C4-2B (cell line): Measurements from ENCODE around the gene ATP5MG.

Source experiments
- H3K27ac ChIP-seq: fragments of 450-650 bp; 2 replicates; pipeline ENCODE4 v1.5.1; 2017
- ZFX ChIP-seq: fragments of 450-650 bp; IDR thresholded peaks from 2 replicates; pipeline ENCODE4 v1.6.1; 2017
- TF ChIP-seq, protein P1 (sequence below): fragments of 450-650 bp; conservative IDR thresholded peaks from 2 replicates; pipeline ENCODE4 v1.5.1; 2017; ENCODE audit warnings: mild to moderate bottlenecking

Gene ATP5MG

DNA sequence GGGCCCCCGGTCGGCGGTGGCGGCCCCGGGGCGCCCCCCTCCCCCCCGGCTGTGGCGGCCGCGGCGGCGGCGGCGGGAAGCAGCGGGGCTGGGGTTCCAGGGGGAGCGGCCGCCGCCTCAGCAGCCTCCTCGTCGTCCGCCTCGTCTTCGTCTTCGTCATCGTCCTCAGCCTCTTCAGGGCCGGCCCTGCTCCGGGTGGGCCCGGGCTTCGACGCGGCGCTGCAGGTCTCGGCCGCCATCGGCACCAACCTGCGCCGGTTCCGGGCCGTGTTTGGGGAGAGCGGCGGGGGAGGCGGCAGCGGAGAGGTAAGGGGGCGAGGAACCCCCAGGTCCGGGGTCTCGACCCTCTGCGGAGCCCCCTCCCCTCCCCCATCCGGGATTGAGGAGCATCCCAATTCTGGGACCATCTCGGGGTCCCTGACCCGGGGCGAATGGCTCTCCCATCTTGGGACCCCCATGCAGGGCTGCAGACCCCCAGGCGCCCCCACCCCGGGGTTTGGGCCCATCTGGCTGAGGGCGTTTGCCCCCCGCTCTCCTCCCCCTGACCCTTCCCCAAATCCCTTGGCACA lies 35.3 kb downstream of the ATP5MG start:
- peak overlapping the region; percentile 94 for H3K27ac ChIP-seq
- TF ChIP-seq, protein P1, sequence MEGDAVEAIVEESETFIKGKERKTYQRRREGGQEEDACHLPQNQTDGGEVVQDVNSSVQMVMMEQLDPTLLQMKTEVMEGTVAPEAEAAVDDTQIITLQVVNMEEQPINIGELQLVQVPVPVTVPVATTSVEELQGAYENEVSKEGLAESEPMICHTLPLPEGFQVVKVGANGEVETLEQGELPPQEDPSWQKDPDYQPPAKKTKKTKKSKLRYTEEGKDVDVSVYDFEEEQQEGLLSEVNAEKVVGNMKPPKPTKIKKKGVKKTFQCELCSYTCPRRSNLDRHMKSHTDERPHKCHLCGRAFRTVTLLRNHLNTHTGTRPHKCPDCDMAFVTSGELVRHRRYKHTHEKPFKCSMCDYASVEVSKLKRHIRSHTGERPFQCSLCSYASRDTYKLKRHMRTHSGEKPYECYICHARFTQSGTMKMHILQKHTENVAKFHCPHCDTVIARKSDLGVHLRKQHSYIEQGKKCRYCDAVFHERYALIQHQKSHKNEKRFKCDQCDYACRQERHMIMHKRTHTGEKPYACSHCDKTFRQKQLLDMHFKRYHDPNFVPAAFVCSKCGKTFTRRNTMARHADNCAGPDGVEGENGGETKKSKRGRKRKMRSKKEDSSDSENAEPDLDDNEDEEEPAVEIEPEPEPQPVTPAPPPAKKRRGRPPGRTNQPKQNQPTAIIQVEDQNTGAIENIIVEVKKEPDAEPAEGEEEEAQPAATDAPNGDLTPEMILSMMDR, result no peak
- peak; percentile 58; the same call in 1 of the 2 replicates for TF ChIP-seq ZFX

DNA sequence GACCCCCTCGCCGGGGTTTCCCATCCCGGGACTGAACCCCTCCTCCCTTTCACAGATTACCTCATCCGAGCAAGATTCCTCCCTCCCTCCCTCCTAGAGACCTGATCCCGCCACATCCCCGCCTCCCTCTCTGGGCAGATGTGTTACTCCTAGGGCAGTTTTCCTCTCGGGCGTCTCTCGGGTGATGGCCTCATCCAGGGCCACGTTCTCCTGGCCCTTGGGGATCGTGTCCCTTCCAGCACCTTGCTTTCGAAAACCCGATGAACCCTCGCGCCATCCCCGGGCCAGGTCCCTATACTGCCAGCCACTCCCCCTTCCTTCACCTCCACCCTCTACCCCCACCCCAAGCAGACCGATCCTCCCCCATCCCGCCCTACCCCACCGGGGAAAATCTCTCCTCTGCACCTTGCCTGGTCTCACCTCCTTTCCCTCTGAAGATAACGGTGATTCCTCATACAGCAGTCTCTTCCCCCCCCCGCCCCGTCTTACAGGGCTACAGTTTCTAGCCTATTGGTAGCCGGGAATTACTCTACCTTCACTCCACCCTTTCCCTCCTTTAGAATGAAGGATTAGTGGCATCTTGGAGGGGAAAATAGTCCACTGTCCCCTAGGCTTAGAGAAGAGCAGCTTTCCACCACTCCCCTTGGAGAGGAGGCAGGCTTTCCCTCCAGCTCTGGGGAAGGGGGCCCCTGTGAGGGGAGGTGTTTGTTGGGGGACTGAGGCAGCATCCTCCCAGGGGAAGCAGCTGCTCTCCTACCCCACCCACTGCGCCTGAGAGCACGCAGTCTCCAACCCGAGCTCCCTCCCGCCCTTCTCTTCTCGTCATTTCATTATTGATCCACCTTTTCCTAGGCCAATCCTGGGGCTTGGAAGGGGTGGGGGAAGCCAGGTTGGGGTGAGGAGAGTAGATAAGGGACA lies 36.1 kb downstream of the ATP5MG start:
- no peak for TF ChIP-seq ZFX
- TF ChIP-seq, protein P1, result no peak
- H3K27ac ChIP-seq, result peak overlapping the region; percentile 94

DNA sequence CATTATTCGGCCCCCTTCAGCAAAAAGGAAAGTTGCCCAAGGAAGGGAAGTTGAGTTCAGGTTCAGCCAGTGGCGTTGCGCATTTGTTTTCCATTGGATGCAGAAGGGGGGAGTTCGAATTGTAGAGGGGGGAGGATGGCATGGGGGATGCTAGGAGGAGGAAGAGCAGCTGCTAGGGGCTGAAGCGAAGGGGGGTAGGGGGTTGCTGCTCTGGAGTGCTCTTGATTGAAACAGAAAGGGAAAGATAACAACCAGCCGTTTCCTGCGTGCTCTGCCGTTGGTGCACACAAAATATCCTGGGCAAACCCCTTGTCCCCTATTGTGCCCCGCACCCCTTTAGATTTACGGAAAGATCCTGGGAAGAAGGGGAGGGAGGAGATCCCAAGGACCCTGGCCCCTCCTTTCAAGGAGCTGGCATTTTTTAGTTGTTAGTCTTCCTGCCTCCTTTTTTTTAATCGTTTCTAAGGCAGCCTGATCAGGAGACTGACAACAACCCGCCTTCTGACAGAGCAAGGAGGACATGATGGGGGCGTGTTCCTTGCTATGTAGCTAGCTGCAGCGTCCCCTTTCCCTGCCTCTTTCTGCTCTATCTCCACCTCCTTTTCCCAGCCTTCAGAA lies 37.0 kb downstream of the ATP5MG start:
- no peak overlapping the region for H3K27ac ChIP-seq
- TF ChIP-seq, protein P1, result no peak
- TF ChIP-seq ZFX, result no peak

DNA sequence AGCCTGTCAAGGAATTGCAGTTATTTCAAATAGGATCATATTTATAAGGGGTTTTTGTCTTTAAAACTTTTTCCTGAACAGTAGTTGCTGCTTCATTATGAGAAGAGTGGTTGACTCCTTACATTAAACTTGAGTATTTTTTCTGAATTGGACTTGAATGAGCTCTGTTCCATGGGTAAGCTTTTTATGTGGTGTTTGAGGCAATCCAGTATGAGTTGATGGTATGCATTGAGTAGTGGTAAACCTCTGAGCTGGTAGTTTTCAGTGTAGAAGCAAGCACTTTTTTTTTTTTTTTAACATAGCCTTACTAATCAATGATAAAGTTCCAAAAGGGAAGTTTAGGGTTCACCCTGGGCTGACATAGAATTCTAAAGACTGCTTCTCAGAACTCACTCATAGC lies 38.2 kb downstream of the ATP5MG start:
- H3K27ac ChIP-seq, result no peak overlapping the region

DNA sequence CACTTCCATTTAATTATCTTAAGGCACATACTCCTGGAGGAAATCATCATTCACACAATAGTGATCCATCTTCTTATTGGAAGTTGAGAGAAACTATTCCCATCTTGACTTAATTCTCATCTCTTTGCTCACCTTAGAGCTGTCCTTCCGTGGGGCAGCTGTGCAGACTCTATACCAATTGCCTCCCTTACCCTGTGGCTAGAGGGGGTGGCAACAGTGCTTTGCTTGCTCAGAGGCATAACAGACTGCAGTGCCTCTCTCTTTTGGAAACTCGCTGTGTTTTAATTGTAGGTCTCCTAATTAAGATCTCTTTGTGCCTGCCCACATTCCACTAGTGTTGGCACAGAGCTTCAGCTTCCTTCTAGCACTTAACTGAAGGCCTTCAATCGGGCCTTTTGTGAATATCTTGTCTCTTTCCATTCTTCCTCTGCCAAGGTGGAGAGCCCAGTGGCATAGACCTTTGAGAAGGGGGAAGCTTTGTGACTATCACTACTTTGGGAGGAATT lies 40.4 kb downstream of the ATP5MG start:
- TF ChIP-seq ZFX, result no peak
- TF ChIP-seq, protein P1, result no peak
- H3K27ac ChIP-seq, result no peak overlapping the region

More for the DNA sequence above, 38.2 kb downstream of the ATP5MG start:
- TF ChIP-seq, protein P1, result no peak
- TF ChIP-seq ZFX, result no peak

DNA sequence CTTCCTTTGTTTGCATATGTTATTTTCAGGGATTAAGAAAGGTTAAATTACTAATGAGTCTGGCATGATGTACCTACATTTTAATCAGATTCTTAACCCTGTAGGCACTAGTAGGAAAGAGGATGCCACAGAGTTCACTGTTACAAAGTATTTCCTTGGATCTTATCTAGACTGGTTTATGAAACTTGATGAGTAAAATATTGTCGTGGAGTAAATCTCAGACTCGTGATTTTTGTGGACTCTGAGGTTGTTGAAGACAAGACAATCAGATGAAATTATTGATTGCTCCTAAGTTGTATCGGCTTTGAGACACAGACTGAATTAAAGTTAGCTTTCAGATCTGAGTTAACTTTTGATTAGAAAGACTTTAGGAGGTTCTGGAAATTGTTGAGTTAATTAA lies 40.9 kb downstream of the ATP5MG start:
- TF ChIP-seq, protein P1, result no peak
- no peak for TF ChIP-seq ZFX
- H3K27ac ChIP-seq, result no peak overlapping the region
